Smooth muscle cell (in vitro differentiated cells): ENCODE results near the gene FAM241B. TPM values are rescaled to one million over a fixed set of nuclear protein-coding genes. Genes with fewer than 3 reads are reported as not detected.

Experiments used
- DNase-seq: peaks from one replicate; lab custom pipeline; 2025; ENCODE audit not compliant: unreplicated experiment; lab: John Stamatoyannopoulos, UW
- H2AFZ ChIP-seq: fragments of 200-600 bp; sonication (generic); 2 replicates; pipeline ENCODE4 v1.6.0; 2016; ENCODE audit warnings: antibody characterized with exemption, low read depth, mild to moderate bottlenecking
- H3F3A ChIP-seq: fragments of 200-600 bp; sonication (generic); 2 replicates; pipeline ENCODE4 v1.6.0; 2017; ENCODE audit warnings: antibody characterized with exemption, low read depth
- H3K27ac ChIP-seq: fragments of 200-600 bp; sonication (generic); 2 replicates; pipeline ENCODE4 v1.5.1; 2016; ENCODE audit warnings: low read depth, mild to moderate bottlenecking
- H3K27me3 ChIP-seq: fragments of 200-600 bp; sonication (generic); 2 replicates; pipeline ENCODE4 v1.6.1; 2016; ENCODE audit warnings: low read depth, mild to moderate bottlenecking
- H3K36me3 ChIP-seq: fragments of 200-600 bp; sonication (generic); 2 replicates; pipeline ENCODE4 v1.5.1; 2016; ENCODE audit warnings: low read depth
- H3K4me1 ChIP-seq: fragments of 200-600 bp; sonication (generic); 2 replicates; pipeline ENCODE4 v1.5.1; 2016; ENCODE audit warnings: low read depth
- H3K4me2 ChIP-seq: fragments of 200-600 bp; sonication (generic); 2 replicates; pipeline ENCODE4 v1.6.0; 2016; ENCODE audit warnings: mild to moderate bottlenecking
- H3K4me3 ChIP-seq: fragments of 200-600 bp; sonication (generic); 2 replicates; pipeline ENCODE4 v1.5.1; 2016; ENCODE audit warnings: mild to moderate bottlenecking
- H3K79me2 ChIP-seq: fragments of 200-600 bp; sonication (generic); 2 replicates; pipeline ENCODE4 v1.6.0; 2016; ENCODE audit warnings: low read depth, mild to moderate bottlenecking
- H3K9ac ChIP-seq: fragments of 200-600 bp; sonication (generic); 2 replicates; pipeline ENCODE4 v1.6.0; 2016; ENCODE audit warnings: low read depth
- H3K9me3 ChIP-seq: fragments of 200-600 bp; sonication (generic); replicated peaks from 2 replicates; pipeline ENCODE4 v1.5.1; 2016; ENCODE audit warnings: low read depth
- H4K20me1 ChIP-seq: fragments of 200-600 bp; sonication (generic); 2 replicates; pipeline ENCODE4 v1.6.0; 2016; ENCODE audit warnings: low read depth
- WGBS: methylation state at CpG from one replicate; pipeline ENCODE4 v1.1.7; 2016; ENCODE audit warnings: low lambda C conversion rate; 5-methylcytosine and 5-hydroxymethylcytosine counted together
- polyA plus RNA-seq: library from polyadenylated mRNA; unstranded; fragments of >200 nt; fragmentation: Nextera tagmentation; extraction: Ambion mirVana; gene quantifications from 2 replicates; pipeline ENCODE4 v1.2.1, GENCODE V29; 2016
- total RNA-seq: library from RNA; depleted of rRNA; stranded (reverse); fragments of >200 nt; gene quantifications from 2 replicates; pipeline ENCODE4 v1.2.3, GENCODE V29; 2014
- TF ChIP-seq, protein P1 (sequence below): fragments of 200-600 bp; sonication (generic); IDR thresholded peaks from 2 replicates; pipeline ENCODE4 v1.5.1; 2017; ENCODE audit warnings: borderline replicate concordance, mild to moderate bottlenecking, antibody characterized with exemption; ENCODE audit not compliant: insufficient read depth, poor library complexity, severe bottlenecking

FAM241B gene
- total and polyA plus RNA-seq, 2 experiments from 2014 or later: 4.1 to 8.0 TPM

- no peaks in the 10 kb centered on the region for H3K4me1 ChIP-seq
- WGBS: 84% methylated on average over 11 of the region's 11 CpGs
- no peaks in the 10 kb centered on the region for H4K20me1 ChIP-seq
- no peak overlapping the region for H3K9ac ChIP-seq
- H3K9me3 ChIP-seq: no peaks in the 10 kb centered on the region
- H3K79me2 ChIP-seq: no peaks in the 10 kb centered on the region
- TF ChIP-seq, protein P1, sequence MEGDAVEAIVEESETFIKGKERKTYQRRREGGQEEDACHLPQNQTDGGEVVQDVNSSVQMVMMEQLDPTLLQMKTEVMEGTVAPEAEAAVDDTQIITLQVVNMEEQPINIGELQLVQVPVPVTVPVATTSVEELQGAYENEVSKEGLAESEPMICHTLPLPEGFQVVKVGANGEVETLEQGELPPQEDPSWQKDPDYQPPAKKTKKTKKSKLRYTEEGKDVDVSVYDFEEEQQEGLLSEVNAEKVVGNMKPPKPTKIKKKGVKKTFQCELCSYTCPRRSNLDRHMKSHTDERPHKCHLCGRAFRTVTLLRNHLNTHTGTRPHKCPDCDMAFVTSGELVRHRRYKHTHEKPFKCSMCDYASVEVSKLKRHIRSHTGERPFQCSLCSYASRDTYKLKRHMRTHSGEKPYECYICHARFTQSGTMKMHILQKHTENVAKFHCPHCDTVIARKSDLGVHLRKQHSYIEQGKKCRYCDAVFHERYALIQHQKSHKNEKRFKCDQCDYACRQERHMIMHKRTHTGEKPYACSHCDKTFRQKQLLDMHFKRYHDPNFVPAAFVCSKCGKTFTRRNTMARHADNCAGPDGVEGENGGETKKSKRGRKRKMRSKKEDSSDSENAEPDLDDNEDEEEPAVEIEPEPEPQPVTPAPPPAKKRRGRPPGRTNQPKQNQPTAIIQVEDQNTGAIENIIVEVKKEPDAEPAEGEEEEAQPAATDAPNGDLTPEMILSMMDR: no peak
- H3F3A ChIP-seq: no peaks in the 10 kb centered on the region
- no peak overlapping the region for H3K27ac ChIP-seq
- H2AFZ ChIP-seq: no peak overlapping the region
- no peak for DNase-seq
- no peak overlapping the region for H3K4me3 ChIP-seq
- no peak overlapping the region for H3K4me2 ChIP-seq
- peaks cover 5% of the 10 kb centered on the region for H3K27me3 ChIP-seq
- no peaks in the 10 kb centered on the region for H3K36me3 ChIP-seq
These were observed 32.3 kb downstream of the FAM241B start for GRCh38 chr10:69662173-69662877.

GRCh38 chr10:69662901-69663300 lies 32.9 kb downstream of the FAM241B start:
- no peak for DNase-seq
- H3K36me3 ChIP-seq: no peaks in the 10 kb centered on the region
- no peaks in the 10 kb centered on the region for H3K79me2 ChIP-seq
- H3K4me1 ChIP-seq: no peaks in the 10 kb centered on the region
- H2AFZ ChIP-seq: no peak overlapping the region
- TF ChIP-seq, protein P1: no peak
- no peaks in the 10 kb centered on the region for H3K9me3 ChIP-seq
- no peak overlapping the region for H3K4me3 ChIP-seq
- no peaks in the 10 kb centered on the region for H4K20me1 ChIP-seq
- H3K4me2 ChIP-seq: no peak overlapping the region
- 94% methylated on average over 7 of the region's 7 CpGs for WGBS
- H3K27me3 ChIP-seq: peaks cover 5% of the 10 kb centered on the region
- no peak overlapping the region for H3K9ac ChIP-seq
- H3F3A ChIP-seq: no peaks in the 10 kb centered on the region
- no peak overlapping the region for H3K27ac ChIP-seq

DNA sequence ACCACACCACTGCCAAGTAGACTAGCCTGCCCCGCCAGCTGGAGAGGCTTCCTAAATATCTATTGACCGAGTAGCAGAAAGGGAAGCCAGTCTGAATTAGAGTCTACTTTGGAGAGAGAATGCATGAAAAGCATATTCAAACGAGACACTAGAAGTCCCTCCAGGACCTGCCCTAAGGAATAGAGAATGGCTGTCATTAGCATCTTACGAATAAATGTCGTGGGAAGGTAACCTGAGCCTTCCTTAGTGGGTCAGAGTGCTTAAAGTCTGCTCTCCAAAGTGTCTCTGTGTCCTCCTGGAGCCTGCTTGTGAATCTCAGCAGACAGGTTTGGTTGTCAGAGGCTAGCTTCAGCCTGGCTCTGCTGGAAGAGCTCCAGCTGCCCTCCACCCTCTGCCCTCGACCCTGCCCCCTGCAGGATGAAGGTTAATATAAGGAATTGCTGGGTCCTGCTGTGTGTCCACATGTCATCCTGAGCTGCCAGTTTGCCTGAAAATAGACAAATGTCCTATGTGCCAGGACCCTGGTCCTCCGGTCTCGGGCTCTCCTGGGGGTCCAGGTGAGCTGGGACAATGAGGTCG lies 33.4 kb downstream of the FAM241B start:
- H3F3A ChIP-seq: no peaks in the 10 kb centered on the region
- no peak for DNase-seq
- TF ChIP-seq, protein P1: peak; percentile 9
- no peak overlapping the region for H3K4me2 ChIP-seq
- no peaks in the 10 kb centered on the region for H3K4me1 ChIP-seq
- WGBS: 71% methylated on average over 9 of the region's 9 CpGs
- H2AFZ ChIP-seq: no peak overlapping the region
- no peak overlapping the region for H3K27ac ChIP-seq
- no peak overlapping the region for H3K4me3 ChIP-seq
- H3K36me3 ChIP-seq: no peaks in the 10 kb centered on the region
- H3K27me3 ChIP-seq: peaks cover 5% of the 10 kb centered on the region
- H3K9me3 ChIP-seq: no peaks in the 10 kb centered on the region
- H3K9ac ChIP-seq: no peak overlapping the region
- no peaks in the 10 kb centered on the region for H3K79me2 ChIP-seq
- no peaks in the 10 kb centered on the region for H4K20me1 ChIP-seq
